Measurements from ENCODE around the gene MBD6. TPM values are rescaled to one million over a fixed set of nuclear protein-coding genes. Genes with fewer than 3 reads are reported as not detected.

The MBD6 gene
- total and polyA plus RNA-seq, 2 of the 8 experiments (the other 6 are each of a cell fraction or from before 2014, with no cell fraction given), result 3.9 to 32.3 TPM

DNA sequence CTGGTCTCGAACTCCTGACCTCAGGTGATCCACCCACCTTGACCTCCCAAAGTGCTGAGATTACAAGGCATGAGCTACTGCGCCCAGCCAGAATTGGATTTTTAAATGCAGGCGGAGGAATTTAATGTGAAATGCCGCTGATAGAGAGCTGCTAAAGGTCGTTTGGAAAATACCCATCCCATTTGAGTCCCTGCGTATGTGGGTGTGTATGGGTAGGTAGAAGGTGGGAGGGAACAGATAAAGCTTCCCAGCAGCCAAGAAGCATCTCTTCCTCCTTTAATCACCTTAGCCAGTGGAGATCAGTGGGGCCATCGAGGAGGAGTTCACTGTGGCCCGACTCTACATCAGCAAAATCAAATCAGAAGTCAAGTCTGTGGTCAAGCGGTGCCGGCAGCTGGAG is 52.2 kb downstream of the MBD6 start:
- Histone ChIP-seq H2BK12ac (ENCODE audit: low read depth, low read length) (no peak overlapping the region), H3K14ac (ENCODE audit: insufficient read length) (no peak overlapping the region), H3K23ac (ENCODE audit: insufficient read length) (no peak overlapping the region), H2BK120ac (replicated peaks; ENCODE audit: low read depth, low read length) (no peak overlapping the region), H2AFZ (ENCODE audit: low read length) (no peak overlapping the region), H2BK15ac (ENCODE audit: low read length) (no peak overlapping the region), H3K79me1 (ENCODE audit: low read depth, low read length) (no peaks in the 10 kb centered on the region), H3K36me3 (ENCODE audit: control insufficient read depth in 2 of 4, insufficient read depth in 4 of 4, low read length in 3 of 4) (peaks cover 21 to 72% (median 51%) of the 10 kb centered on the region in 4 experiments), H2BK20ac (ENCODE audit: low read length) (no peak overlapping the region), H3K23me2 (ENCODE audit: low read depth, low read length) (no peaks in the 10 kb centered on the region), H3K56ac (replicated peaks; ENCODE audit: insufficient read length, low read depth, low read length) (no peak overlapping the region), H4K91ac (replicated peaks; ENCODE audit: insufficient read length, low read length) (no peak overlapping the region), H3K4me3 (ENCODE audit: extremely low read depth in 1 of 4, insufficient read depth in 2 of 4, low read depth in 3 of 4, low read length in 4 of 4) (no peak overlapping the region), H3K4ac (replicated peaks; ENCODE audit: insufficient read length, low read depth, low read length) (no peak overlapping the region), H3K18ac (ENCODE audit: extremely low read depth, low read length) (no peak overlapping the region), H3K9me3 (ENCODE audit: insufficient read depth in 2 of 2, low read depth in 1 of 2, low read length in 1 of 2) (no peaks in the 10 kb centered on the region), H2AK5ac (ENCODE audit: low read depth, low read length) (no peak overlapping the region), H2BK5ac (ENCODE audit: low read depth, low read length) (no peak overlapping the region), H4K8ac (ENCODE audit: extremely low read depth, insufficient read depth, low read length) (no peak overlapping the region), H3K9ac (replicated peaks in 1 of 4; ENCODE audit: extremely low read depth in 1 of 4, low read depth in 3 of 4, low read length in 3 of 4) (no peak overlapping the region), H3K4me2 (ENCODE audit: insufficient read depth in 1 of 2, low read depth in 2 of 2, low read length in 2 of 2) (no peak overlapping the region), H4K20me1 (replicated peaks in 1 of 2; ENCODE audit: control insufficient read depth in 1 of 2, insufficient read depth in 2 of 2, low read length in 2 of 2) (peaks cover 0 to 7% of the 10 kb centered on the region in 2 experiments), H3K4me1 (replicated peaks in 1 of 4; ENCODE audit: control insufficient read depth in 3 of 4, insufficient read depth in 4 of 4, low read length in 3 of 4) (no peaks in the 10 kb centered on the region), H4K5ac (ENCODE audit: insufficient read length, low read depth, low read length) (no peak overlapping the region), H3K27ac (ENCODE audit: low read depth, low read length) (no peak overlapping the region), H3K79me2 (ENCODE audit: control insufficient read depth in 1 of 2, insufficient read depth in 2 of 2, low read length in 2 of 2) (no peaks in the 10 kb centered on the region), H3K27me3 (replicated peaks in 1 of 4; ENCODE audit: control insufficient read depth in 3 of 4, extremely low read depth in 1 of 4, insufficient read depth in 3 of 4, low read length in 3 of 4) (no peaks in the 10 kb centered on the region)
- TF ChIP-seq, protein P1, sequence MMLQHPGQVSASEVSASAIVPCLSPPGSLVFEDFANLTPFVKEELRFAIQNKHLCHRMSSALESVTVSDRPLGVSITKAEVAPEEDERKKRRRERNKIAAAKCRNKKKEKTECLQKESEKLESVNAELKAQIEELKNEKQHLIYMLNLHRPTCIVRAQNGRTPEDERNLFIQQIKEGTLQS (IDR thresholded peaks at IDR 0.05; ENCODE audit: insufficient read depth, low read depth, low read length), result no peak
- no peak for TF ChIP-seq TCF12 (IDR thresholded peaks at IDR 0.05; ENCODE audit: low read depth, low read length)
- no peak for TF ChIP-seq SP2 (IDR thresholded peaks at IDR 0.05; ENCODE audit: low read length)
- no peak for TF ChIP-seq HDAC6 (IDR thresholded peaks at IDR 0.05; ENCODE audit: low read depth, low read length)
- FAIRE-seq, result no peak
- POLR2A ChIA-PET (ENCODE audit: partially characterized antibody), result interaction anchor here (0.6 to 1.7 kb wide), 7 partner anchors 10 to 151 kb away, joined by 3 to 4 read pairs (median 3); no protein-coding TSS in a partner anchor
- no peak for DNase-seq (ENCODE audit: low read depth in 1 of 2, low spot score in 2 of 2)
- WGBS, 2 experiments (ENCODE audit: extremely low coverage in 1 of 2, insufficient coverage in 1 of 2, insufficient read length in 1 of 2, insufficient replicate concordance in 2 of 2, low coverage in 1 of 2, low lambda C conversion rate in 2 of 2, missing lambda C conversion rate in 1 of 2), result 79% methylated on average over 10 of the region's 10 CpGs; no CpG with 5 or more reads in 1 of the 2 experiments
- CTCF ChIA-PET (ENCODE audit: partially characterized antibody), result interaction anchor here (0.6 to 5.0 kb wide), 8 partner anchors 9 to 158 kb away, joined by 3 to 29 read pairs (median 5); no protein-coding TSS in a partner anchor

Measured in H1 (cell line).